HUES48 (cell line): ENCODE data around the gene NBEAL2.
"Not testable (repeated sequence)": the region's sequence is repeated elsewhere in the genome, so short reads cannot be mapped to it uniquely, and the experiment has no call there.

Experiments used
- H3K27ac ChIP-seq: one replicate; pipeline ENCODE4 v1.7.0; 2013; ENCODE audit warnings: low read depth, low read length, inconsistent platforms
- H3K27me3 ChIP-seq: 2 replicates; pipeline ENCODE4 v1.6.1; 2013; ENCODE audit warnings: mild to moderate bottlenecking, low read length; ENCODE audit not compliant: control insufficient read depth, insufficient read depth
- H3K36me3 ChIP-seq: 2 replicates; pipeline ENCODE4 v1.6.1; 2013; ENCODE audit warnings: low read length; ENCODE audit not compliant: control insufficient read depth, insufficient read depth
- H3K4me1 ChIP-seq: 2 replicates; pipeline ENCODE4 v1.6.1; 2013; ENCODE audit warnings: mild to moderate bottlenecking, low read length; ENCODE audit not compliant: control insufficient read depth, insufficient read depth
- H3K4me3 ChIP-seq: 2 replicates; pipeline ENCODE4 v1.5.1; 2013; ENCODE audit warnings: mild to moderate bottlenecking, low read depth, low read length
- H3K9ac ChIP-seq: 2 replicates; pipeline ENCODE4 v1.6.1; 2013; ENCODE audit warnings: mild to moderate bottlenecking, low read depth, low read length, moderate library complexity
- H3K9me3 ChIP-seq: 2 replicates; pipeline ENCODE4 v1.6.1; 2013; ENCODE audit warnings: low read length; ENCODE audit not compliant: control insufficient read depth, insufficient read depth

NBEAL2 gene

DNA sequence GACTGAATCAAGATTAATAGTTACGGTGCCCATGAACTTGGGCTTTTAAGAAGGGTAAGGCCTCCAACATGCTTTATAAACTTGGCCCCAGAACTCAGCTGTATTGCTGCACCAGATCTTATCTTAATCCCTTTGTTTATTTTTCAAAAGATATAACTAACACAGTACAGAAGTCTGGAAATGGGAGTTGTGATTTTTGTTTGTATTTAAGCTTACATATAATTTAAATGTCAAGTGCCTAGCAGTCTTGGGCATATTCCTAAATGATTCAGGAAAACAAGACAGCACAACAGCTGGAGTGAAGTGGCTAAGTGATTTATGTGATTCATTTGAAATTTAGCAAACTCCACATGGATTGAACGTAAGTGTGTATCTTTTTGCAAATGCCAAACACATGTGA is 56.2 kb downstream of the NBEAL2 start:
- Histone ChIP-seq H3K9me3 (no peaks in the 10 kb centered on the region), H3K9ac (no peak overlapping the region), H3K27ac (no peak overlapping the region), H3K27me3 (no peaks in the 10 kb centered on the region), H3K4me3 (no peak overlapping the region), H3K4me1 (no peaks in the 10 kb centered on the region), H3K36me3 (peaks cover 72% of the 10 kb centered on the region)

DNA sequence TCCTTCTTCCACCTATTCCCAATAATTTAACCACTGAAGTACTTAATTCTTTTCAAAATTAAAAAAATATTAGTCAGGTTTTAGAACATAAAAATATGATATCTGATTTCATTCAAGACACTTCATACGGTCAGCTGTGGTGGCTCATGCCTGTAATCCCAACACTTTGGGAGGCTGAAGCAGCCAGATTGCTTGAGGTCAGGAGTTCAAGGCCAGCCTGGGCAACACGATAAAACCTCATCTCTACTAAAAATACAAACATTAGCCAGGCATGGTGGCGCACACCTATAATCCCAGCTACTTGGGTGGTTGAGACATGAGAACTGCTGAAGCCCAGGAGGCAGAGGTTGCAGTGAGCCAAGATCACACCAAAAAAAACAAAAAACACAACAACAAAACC is 56.7 kb downstream of the NBEAL2 start:
- H3K36me3 ChIP-seq = peaks cover 72% of the 10 kb centered on the region
- no peaks in the 10 kb centered on the region for H3K27me3 ChIP-seq
- H3K9me3 ChIP-seq = no peaks in the 10 kb centered on the region
- H3K4me1 ChIP-seq = no peaks in the 10 kb centered on the region
- no peak overlapping the region for H3K4me3 ChIP-seq
- no peak overlapping the region for H3K9ac ChIP-seq
- no peak overlapping the region for H3K27ac ChIP-seq

DNA sequence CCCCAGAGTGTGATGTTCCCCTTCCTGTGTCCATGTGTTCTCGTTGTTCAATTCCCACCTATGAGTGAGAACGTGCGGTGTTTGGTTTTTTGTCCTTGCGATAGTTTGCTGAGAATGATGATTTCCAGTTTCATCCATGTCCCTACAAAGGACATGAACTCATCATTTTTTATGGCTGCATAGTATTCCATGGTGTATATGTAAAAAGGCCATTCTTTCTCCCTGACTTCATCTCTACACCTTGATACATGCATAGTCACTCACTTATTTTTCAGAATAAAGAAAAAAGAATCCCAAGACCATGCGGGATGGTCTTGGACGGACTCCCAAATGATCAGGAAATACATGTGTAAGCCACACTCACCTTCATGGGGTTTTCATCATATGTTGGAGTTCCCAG is 57.8 kb downstream of the NBEAL2 start:
- H3K27me3 ChIP-seq, H3K9ac ChIP-seq, H3K9me3 ChIP-seq, H3K4me1 ChIP-seq, H3K27ac ChIP-seq, H3K4me3 ChIP-seq: not testable (repeated sequence)
- H3K36me3 ChIP-seq = peaks cover 80% of the 10 kb centered on the region

GRCh38 chr3:47041114-47041513 is 61.6 kb downstream of the NBEAL2 start:
- H3K9me3 ChIP-seq = no peaks in the 10 kb centered on the region
- H3K36me3 ChIP-seq = peaks cover 76% of the 10 kb centered on the region
- H3K27ac ChIP-seq = no peak overlapping the region
- H3K9ac ChIP-seq = no peak overlapping the region
- no peak overlapping the region for H3K4me3 ChIP-seq
- no peaks in the 10 kb centered on the region for H3K4me1 ChIP-seq
- no peaks in the 10 kb centered on the region for H3K27me3 ChIP-seq

DNA sequence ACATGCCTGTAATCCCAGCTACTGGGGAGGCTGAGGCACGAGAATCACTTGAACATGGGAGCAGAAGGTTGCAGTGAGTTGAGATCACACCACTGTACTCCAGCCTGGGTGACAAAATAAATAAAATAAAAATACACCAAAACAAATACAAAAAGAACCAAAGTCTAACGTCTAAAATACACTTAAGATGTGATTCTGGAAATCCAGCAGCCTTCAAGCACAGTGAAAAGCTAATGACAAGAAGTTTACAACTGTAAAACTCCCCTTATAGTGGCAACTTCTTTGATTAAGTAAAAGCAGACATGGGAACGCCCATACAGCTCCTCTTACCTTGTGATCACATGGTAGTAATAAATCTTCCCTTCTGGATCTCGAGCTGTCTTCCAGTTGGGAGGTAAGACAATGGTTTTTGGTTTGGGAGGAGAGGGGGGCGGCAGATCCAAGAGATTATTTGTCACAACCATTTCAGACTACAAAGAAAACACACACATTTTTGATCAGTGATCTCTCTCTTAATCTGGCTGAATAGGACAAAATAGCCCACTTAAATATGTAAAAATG is 62.8 kb downstream of the NBEAL2 start:
- Histone ChIP-seq H3K9ac (no peak overlapping the region), H3K4me1 (no peaks in the 10 kb centered on the region), H3K36me3 (peaks cover 70% of the 10 kb centered on the region), H3K27me3 (no peaks in the 10 kb centered on the region), H3K27ac (no peak overlapping the region), H3K9me3 (no peaks in the 10 kb centered on the region), H3K4me3 (no peak overlapping the region)

- Histone ChIP-seq H3K4me1 (no peaks in the 10 kb centered on the region), H3K4me3 (no peak overlapping the region), H3K27ac (no peak overlapping the region), H3K9ac (no peak overlapping the region), H3K9me3 (no peaks in the 10 kb centered on the region), H3K36me3 (peaks cover 33% of the 10 kb centered on the region), H3K27me3 (no peaks in the 10 kb centered on the region)
These were observed 67.6 kb downstream of the NBEAL2 start for GRCh38 chr3:47047069-47047468.

GRCh38 chr3:47047673-47048072 is 68.2 kb downstream of the NBEAL2 start:
- no peak overlapping the region for H3K9ac ChIP-seq
- peaks cover 30% of the 10 kb centered on the region for H3K36me3 ChIP-seq
- no peak overlapping the region for H3K27ac ChIP-seq

GRCh38 chr3:47054412-47054811 is 74.9 kb downstream of the NBEAL2 start:
- H3K36me3 ChIP-seq = peaks cover 29% of the 10 kb centered on the region
- H3K4me1 ChIP-seq = no peaks in the 10 kb centered on the region
- H3K4me3 ChIP-seq = no peak overlapping the region
- H3K9ac ChIP-seq = no peak overlapping the region
- H3K27me3 ChIP-seq = no peaks in the 10 kb centered on the region
- no peak overlapping the region for H3K27ac ChIP-seq
- no peaks in the 10 kb centered on the region for H3K9me3 ChIP-seq

More at GRCh38 chr3:47047673-47048072, 68.2 kb downstream of the NBEAL2 start:
- no peaks in the 10 kb centered on the region for H3K27me3 ChIP-seq
- no peaks in the 10 kb centered on the region for H3K9me3 ChIP-seq
- no peak overlapping the region for H3K4me3 ChIP-seq
- H3K4me1 ChIP-seq = no peaks in the 10 kb centered on the region

DNA sequence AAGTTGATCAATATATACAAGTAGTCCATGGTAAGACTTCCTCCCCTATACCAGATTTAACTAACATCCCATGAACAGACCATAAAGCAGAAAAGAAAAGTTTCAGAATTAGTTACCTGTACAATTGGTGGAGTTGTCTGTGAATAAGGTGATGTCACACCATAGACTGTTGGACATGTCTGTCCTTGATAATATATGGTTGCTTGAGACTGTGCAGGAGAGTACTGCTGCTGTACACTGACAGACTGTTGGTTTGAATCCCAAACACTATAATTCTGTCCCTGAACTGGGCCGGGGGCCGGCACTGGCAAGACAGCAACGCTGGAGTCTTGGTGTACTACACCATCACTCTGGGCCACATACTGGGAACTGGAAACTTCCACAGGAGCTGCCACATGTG is 77.2 kb downstream of the NBEAL2 start:
- Histone ChIP-seq H3K27me3 (no peaks in the 10 kb centered on the region), H3K27ac (no peak overlapping the region), H3K36me3 (peaks cover 39% of the 10 kb centered on the region), H3K4me3 (no peak overlapping the region), H3K9me3 (no peaks in the 10 kb centered on the region), H3K9ac (no peak overlapping the region), H3K4me1 (no peaks in the 10 kb centered on the region)

DNA sequence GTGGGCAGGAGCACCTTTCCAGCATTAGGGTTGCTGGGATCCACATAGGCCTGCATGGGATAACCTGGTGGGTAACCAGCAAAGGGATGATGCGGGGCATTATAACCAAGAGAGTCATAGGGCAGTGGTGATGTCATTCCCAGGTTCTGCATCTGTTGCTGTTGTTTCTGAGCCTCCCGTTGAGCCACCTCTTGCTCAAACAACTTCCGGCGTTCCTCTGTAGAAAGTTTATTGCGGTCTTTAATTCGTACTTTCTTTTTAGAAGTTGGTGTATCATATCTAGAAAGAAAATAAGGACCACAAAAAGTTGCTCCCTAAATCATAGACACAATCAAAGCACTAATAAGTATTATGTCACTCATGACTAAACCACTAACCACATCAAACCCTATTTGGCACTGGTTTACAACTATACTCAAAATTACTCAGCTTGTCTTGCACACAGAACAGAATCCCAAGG is 77.8 kb downstream of the NBEAL2 start:
- Histone ChIP-seq H3K36me3 (peaks cover 41% of the 10 kb centered on the region), H3K9me3 (no peaks in the 10 kb centered on the region), H3K27ac (no peak overlapping the region), H3K4me3 (no peak overlapping the region), H3K27me3 (no peaks in the 10 kb centered on the region), H3K9ac (no peak overlapping the region), H3K4me1 (no peaks in the 10 kb centered on the region)
